GM21367 (cell line): ENCODE data around the gene BRINP2.
"Not testable (repeated sequence)": the region's sequence is repeated elsewhere in the genome, so short reads cannot be mapped to it uniquely, and the experiment has no call there.

ENCODE experiments used
- ATAC-seq: cut with Tn5 transposase; IDR thresholded peaks from one replicate; pipeline ENCODE4 v1.9.1; 2021; ENCODE audit not compliant: unreplicated experiment

BRINP2 gene

GRCh38 chr1:177309880-177310279 is 139.1 kb downstream of the BRINP2 start:
- ATAC-seq = no peak

GRCh38 chr1:177310326-177310725 is 139.6 kb downstream of the BRINP2 start:
- no peak for ATAC-seq

- ATAC-seq = no peak
Measured at GRCh38 chr1:177311111-177311510, 140.4 kb downstream of the BRINP2 start.

GRCh38 chr1:177311586-177311985 is 140.8 kb downstream of the BRINP2 start:
- ATAC-seq = no peak

- no peak for ATAC-seq
Measured at GRCh38 chr1:177315261-177315660, 144.5 kb downstream of the BRINP2 start.

- ATAC-seq = no peak
Measured at GRCh38 chr1:177315761-177316160, 145.0 kb downstream of the BRINP2 start.

- ATAC-seq = not testable (repeated sequence)
Measured at GRCh38 chr1:177321434-177321833, 150.7 kb downstream of the BRINP2 start.

- ATAC-seq = no peak
Measured at GRCh38 chr1:177328251-177328650, 157.5 kb downstream of the BRINP2 start.

GRCh38 chr1:177329871-177330270 is 159.1 kb downstream of the BRINP2 start:
- ATAC-seq = no peak
